Cardiac septum (tissue), 1 donor: ENCODE data around the gene YY1. TPM values are rescaled to one million over a fixed set of nuclear protein-coding genes. Genes with fewer than 3 reads are reported as not detected.
A peak's percentile ranks its signal among the peaks of the same experiment; 100 is the strongest.
"Not testable (repeated sequence)": the region's sequence is repeated elsewhere in the genome, so short reads cannot be mapped to it uniquely, and the experiment has no call there.

ENCODE experiments used
- DNase-seq: peaks from one replicate; pipeline ENCODE4 v3.0.0-alpha.2; 2020; ENCODE audit warnings: low spot score
- intact Hi-C: fragments of 100-400 bp; cut with DNase I; formaldehyde crosslinking; loops from one replicate; pipeline ENCODE4 v1.14.0; 2022
- long read RNA-seq: library from polyadenylated mRNA; unstranded; transcript quantifications from one replicate; pipeline ENCODE4 v2.0.0, GENCODE V29; 2021
- total RNA-seq: library from RNA; stranded (reverse); fragmentation: NEBNext Ultra II Directional; extraction: Animal tissue kit (Norgen Biotek cat#: 25700); gene quantifications from one replicate; pipeline ENCODE4 v1.2.1, GENCODE V29; 2021
- donor health status: DM: no; HTN: no; CAD: no.

Gene YY1
- 44.3 TPM for total RNA-seq
- long read RNA-seq, full-length matches to known transcripts, result 38 of 50 reads
- long read RNA-seq, partial matches to known transcripts, result 1 of 50 reads
- long read RNA-seq, other reads (novel, unspliced or antisense), result 11 of 50 reads

DNA sequence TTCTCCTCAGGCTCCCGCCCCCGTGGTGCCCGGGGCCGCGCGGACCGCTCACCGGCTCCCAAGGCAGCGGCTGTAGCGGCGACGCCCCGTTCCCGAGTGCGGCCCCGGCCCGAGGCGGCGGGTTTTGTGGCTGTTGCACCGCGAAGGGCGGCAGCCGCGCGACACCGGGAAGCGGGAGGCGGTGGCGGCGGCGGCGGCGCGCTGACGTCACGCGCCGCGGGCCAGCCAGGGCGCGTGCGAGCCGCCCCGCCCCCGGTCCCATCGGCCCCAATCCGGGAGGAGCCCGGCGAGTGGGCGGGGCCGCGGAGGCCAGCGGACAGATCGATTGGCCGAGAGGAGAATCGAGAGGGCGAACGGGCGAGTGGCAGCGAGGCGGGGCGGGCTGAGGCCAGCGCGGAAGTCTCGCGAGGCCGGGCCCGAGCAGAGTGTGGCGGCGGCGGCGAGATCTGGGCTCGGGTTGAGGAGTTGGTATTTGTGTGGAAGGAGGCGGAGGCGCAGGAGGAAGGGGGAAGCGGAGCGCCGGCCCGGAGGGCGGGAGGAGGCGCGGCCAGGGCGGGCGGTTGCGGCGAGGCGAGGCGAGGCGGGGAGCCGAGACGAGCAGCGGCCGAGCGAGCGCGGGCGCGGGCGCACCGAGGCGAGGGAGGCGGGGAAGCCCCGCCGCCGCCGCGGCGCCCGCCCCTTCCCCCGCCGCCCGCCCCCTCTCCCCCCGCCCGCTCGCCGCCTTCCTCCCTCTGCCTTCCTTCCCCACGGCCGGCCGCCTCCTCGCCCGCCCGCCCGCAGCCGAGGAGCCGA, at the start of gene YY1:
Gene YY1, plus strand, starts transcription at position 726 of the 792 bp plus-strand sequence. CDS start 101 bp downstream, outside the sequence.
- intact Hi-C loops, result loop anchor here (2.0 kb wide), 1 partner anchor 138 kb away; the partner anchor contains the start of gene WDR25
- DNase-seq, result peak; percentile 99

DNA sequence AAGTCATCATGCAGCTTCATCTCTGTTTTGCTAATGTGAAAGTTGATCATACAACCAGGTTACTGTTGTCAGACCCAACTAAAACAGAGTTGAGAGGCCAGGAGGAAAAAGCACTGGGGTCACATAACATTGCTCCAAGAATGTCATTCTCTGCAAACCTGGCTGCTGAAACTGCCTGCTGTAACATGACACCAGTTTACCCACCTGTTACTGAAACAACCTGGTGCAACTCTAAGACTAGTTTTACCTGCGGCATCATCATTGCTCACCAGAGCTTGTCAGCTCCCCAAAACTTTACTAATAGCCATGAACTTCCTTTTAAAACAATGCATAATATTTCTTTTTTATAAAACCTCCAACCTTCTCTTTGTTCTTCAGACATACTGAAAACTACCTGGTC, 48.8 kb upstream of the YY1 start:
- intact Hi-C loops, result loop anchor here (5.0 kb wide), 1 partner anchor 48 kb away; no protein-coding TSS in a partner anchor
- DNase-seq, result no peak

DNA sequence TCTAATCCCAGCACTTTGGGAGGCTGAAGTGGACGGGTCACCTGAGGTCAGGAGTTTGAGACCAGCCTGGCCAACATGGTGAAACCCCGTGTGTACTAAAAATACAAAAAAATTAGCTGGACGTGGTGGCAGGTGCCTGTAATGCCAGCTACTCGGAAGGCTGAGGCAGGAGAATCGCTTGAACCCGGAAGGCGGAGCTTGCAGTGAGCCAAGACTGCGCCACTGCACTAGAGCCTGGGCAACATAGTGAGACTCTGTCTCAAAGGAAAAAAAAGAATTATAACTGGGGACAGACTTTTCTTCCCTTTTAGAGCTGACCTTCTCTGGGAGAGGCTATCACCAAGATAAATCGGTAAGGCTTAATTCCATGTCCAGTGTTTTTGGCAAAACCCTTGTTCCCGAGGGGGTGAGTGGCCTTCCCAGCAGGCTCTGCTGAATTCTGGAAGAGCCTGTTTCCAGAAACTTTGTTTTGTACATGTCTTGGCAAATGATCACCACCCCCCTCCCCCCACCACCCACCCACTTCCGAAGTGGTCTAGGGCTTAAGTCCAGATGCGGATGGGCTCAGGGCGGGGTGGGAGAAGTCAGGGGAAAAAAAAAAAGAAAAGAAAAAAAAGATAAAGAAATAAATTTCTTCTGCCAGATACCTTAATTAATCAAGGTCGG, 47.2 kb upstream of the YY1 start:
- DNase-seq, result no peak
- intact Hi-C loops, result loop anchor here (1.0 to 5.0 kb wide), 4 partner anchors 23 to 209 kb away; no protein-coding TSS in a partner anchor

DNA sequence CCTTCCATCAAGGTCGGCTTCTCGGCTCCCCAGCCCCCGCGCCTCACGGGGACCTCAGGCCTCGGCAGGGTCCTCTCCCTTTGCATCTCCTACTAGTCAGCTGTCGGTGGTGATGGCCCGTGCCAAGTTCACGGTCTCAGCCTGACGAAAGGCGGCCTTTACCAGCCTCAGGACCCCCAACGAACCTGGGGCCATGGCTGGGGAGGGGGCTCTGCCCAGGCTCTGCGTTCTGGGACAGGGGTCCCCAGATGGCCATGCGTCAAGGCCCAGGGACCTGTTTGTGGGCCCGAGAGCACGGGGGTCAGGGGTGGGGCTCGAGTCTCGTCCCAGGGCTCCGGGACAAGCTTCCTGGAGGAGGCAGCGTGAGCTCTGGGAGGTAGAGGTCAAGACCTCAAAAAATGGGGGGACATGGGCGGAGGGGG, 46.7 kb upstream of the YY1 start:
- intact Hi-C loops, result loop anchor here (1.0 to 5.0 kb wide), 4 partner anchors 22 to 210 kb away; no protein-coding TSS in a partner anchor
- DNase-seq, result no peak

DNA sequence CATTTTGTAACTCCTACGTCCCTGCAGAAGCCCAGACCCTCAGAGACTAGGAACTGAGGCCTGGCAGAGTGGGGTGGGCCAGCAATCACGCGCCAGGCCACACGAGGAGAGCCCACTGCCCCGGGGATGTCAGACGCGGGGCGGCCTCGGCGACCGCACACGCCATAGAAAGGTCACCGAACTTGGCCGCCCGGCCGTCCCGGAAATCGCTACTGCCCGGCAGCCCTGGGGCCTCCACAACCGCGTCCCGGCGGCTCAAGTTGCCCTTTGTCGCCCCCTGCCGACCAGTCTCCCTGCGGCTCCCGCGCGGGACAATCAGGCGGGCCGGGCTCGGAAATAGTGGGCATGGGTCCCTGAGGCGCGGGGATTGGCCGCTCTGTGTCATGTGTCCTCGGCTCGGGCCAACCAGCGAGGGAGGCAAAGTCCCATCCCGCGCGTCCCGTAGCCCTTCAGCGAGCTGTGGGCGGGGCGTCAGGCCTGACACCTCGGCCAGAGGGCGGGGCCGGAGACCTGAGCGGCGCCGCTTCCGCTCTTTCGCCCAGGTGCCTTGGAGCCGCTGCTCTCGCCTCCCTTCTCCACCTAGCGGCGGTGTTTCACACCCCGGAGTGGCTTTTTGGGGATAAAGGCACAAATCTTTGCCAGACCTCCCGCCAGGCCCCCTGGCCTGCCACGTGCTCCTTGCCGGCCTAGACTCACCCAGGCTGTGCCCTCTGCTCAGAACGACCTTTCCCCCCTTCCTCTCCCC, 46.1 kb upstream of the YY1 start:
- intact Hi-C loops, result loop anchor here (1.0 to 5.0 kb wide), 4 partner anchors 21 to 211 kb away; no protein-coding TSS in a partner anchor
- peak; percentile 100 for DNase-seq

DNA sequence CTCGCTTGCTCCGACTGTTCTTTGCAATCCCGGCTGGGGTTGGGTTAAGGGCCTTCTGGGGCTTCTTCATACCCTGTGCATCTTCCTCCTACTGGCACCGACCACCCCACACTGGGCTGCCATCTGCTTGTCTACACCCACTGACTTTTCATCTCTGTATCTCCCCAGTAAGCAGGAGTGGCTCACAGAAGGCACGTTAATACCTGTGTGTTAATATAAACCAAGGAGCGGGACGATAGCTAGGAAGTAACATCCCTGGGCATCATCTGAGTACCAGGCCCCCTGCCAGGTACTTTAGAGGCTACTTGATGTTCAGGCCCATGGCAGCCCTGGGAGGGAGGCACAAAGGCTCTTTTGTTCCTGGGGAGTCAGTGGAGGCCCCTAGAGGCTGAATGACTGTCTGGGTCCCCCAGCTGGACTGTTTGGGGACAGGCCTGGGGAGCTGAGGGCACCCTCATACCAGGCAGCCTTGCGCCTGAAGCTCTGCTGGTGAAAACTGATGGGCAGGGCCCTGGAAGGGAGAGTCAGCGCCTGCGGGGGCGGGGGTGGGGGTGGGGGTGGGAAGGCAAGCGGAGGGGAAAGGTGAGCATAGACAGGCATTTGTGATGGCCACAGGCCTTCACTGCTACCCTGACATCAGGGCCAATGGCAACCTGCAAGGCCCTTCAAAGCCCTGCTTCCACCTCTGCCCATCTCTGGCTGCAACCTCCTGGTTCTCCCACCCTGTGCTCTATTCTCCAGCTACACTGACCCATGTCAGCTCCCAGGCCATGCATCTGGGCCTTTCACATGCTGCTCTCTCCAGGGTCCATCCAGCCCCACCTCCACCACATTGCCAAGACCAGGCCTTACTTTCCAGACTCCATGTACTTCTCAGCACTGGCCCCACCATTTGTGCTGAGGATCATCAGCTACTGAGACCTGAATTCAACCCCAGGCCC, 45.3 kb upstream of the YY1 start:
- intact Hi-C loops, result loop anchor here (2.0 to 5.0 kb wide), 2 partner anchors 51 to 85 kb away; no protein-coding TSS in a partner anchor

DNA sequence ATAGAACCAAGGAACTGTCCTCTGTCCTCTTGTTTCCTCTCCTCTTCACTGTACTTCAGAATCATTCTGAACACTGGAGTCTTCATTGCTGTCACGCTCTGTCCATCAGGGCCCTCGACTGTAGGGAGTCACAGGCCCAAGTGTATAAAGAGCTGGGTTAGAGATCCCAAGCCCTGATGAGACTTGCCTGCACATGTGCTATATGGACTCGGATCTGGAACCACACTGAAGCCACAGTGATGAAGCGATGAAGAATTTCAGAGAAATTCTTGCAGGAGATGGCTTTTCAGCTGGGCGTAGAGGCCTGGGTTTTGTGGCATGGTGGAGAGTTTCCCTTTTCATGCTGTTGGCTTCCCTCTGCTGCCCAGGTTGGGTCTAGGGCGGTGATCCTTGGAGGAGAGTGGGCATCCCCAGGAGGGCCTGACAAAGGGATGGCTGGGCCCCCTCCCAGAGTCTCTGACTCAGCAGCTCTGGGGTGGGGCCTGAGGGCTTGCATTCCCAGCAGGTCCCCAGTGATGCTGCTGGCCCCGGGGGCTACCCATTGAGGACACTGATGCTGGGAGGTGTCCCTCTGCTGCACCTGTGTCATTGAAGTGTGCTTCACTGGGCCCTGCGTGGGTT, 39.6 kb upstream of the YY1 start:
- intact Hi-C loops, result no loop called here
- DNase-seq, result no peak

More for the DNA sequence above, 45.3 kb upstream of the YY1 start:
- DNase-seq, result no peak

DNA sequence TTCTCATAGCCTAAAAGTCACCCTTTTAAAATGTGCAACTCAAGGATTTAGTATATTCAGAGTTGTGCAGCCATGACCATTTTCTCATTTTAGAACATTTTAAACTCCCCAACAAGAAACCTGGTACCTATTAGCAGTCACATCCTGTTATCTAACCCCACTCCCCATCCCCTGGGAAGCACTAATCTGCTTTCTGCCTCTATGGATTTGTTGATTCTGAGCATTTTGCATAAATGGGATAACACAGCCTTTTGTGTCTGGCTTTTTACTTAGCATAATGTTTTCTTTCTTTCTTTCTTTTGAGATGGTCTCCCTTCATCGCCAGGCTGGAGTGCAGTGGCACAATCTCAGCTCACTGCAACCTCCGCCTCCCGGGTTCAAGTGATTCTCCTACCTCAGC, 38.6 kb upstream of the YY1 start:
- intact Hi-C loops, result no loop called here
- no peak for DNase-seq

DNA sequence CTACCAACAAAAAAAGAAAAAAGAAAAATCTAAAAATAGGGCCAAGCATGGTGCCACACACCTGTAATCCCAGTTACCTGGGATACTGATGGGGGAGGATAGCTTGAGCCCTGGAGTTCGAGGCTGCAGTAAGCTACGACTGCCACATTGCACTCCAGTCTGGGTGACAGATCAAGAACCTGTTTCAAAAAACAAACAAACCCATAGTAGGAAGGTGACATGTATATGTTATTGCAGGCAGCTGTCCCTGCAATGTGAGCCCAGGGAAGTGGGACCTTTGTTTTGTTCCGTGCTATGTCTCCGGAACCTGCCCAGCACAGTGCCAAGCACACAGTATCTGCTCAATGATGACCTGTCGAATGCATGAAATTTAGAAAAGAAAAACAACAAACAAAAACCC, 37.2 kb upstream of the YY1 start:
- intact Hi-C loops, result no loop called here
- no peak for DNase-seq

DNA sequence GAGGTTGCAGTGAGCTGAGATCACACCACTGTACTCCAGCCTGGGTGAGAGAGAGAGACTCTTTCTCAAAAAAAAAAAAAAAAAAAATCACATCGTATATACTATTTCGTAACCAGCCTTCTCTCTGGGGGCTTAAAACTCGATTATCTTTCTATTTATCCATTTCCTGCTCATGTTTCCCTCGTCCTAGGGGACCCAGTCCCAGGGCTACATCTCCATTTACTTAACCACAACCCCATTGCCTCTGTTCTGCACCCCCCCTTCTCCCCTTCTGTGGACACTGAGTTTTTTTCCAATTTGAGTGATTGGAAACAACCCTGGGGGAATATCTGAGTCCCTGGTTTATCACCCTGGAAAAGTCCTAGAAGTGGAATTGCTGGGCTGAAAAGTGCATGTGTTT, 36.2 kb upstream of the YY1 start:
- DNase-seq, result no peak
- intact Hi-C loops, result no loop called here

DNA sequence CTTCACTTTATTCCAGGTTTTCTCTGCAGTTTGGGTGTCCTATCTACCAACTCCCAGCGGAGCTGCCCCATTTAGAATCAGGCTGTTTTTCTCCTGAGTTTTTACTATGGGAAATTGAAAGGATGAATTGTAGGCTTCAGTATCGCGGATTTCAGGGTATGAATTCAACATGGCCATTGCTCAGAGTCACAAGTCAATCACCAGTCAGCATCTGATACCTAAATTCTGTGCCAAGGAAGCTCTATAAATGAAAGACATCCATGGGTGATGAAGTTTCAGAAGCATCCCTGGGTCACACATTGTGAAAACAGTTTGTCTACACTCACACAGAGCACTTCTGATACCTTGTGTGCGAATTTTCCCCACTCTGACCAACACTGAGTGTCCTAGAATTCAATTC, 35.8 kb upstream of the YY1 start:
- DNase-seq, result no peak
- intact Hi-C loops, result no loop called here

DNA sequence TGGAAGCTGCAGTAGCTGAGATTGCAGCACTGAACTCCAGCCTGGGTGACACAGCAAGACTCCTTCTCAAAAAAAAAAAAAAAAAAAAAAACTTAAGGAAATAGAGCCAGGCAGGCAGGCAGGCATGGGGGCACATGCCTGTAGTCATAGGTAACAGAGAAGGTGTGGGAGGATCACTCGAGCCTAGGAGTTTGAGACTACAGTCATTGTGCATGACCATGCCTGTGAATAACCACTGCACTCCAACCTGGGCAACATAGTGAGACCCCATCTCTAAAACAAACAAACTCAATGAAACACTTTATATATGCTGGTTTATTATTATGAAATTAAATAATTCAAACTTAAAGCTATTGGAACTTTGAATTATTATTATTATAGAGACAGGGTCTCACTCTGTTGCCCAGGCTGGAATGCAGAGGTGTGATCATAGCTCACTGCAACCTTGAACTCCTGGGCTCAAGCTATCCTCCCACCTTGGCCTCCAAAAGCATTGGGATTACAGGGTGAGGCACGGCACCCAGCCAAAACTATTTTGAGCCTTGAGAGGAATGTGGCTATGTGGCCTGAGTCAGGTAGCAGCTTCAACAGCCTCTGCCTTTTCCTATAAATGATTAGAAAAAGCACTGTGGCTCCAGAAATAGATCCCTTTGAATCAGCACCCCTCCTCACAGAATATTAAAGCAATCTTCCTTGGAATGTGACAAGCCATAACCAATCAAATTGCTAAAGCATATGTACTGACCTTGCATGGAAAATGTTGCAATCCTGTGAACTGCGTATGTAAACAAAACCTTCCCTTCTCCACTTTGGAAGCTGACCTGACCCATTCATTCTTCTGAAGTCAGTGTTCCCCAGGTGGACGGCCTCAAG, 34.7 kb upstream of the YY1 start:
- DNase-seq, result no peak
- intact Hi-C loops, result no loop called here

DNA sequence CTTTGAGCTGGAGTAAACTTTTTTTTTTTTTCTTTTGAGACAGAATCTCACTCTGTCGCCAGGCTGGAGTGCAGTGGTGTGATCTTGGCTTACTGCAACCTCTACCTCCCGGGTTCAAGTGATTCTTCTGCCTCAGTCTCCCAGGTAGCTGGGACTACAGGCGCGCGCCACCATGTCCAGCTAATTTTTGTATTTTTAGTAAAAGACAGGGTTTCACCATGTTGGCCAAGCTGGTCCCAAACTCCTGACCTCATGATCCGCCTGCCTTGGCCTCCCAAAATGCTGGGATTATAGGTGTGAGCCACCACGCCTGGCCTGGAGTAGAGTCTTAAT, 34.1 kb upstream of the YY1 start:
- DNase-seq, result not testable (repeated sequence)

DNA sequence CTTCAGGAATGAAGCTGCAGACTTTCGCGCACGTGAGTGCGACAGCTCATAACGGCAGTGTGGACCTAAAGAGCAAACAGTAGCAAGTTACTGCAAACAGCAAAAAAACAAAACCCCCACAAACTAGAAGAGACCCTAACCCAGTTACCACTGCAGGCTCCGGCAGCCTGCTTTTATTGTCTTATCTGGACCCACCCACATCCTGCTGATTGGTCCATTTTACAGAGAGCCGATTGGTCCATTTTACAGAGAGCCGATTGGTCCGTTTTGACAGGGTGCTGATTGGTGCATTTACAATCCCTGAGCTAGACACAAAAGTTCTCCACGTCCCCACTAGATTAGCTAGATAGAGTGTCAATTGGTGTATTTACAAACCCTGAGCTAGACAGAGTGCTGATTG, 31.4 kb upstream of the YY1 start:
- intact Hi-C loops, DNase-seq: not testable (repeated sequence)

More for the DNA sequence above, 34.1 kb upstream of the YY1 start:
- intact Hi-C loops, result not testable (repeated sequence)

DNA sequence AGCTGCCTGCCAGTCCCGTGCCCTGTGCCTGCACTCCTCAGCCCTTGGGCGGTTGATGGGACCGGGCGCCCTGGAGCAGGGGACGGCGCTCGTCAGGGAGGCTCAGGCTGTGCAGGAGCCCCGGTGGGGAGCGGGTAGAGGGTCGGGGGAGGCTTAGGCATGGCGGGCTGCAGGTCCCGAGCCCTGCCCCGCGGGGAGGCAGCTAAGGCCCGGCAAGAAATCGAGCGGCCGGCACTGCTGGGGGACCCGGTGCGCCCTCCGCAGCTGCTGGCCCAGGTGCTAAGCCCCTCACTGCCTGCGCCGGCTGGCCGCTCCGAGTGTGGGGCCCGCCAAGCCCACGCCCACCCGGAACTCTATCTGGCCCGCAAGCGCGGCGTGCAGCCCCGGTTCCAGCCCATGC, 30.8 kb upstream of the YY1 start:
- DNase-seq, intact Hi-C loops: not testable (repeated sequence)

DNA sequence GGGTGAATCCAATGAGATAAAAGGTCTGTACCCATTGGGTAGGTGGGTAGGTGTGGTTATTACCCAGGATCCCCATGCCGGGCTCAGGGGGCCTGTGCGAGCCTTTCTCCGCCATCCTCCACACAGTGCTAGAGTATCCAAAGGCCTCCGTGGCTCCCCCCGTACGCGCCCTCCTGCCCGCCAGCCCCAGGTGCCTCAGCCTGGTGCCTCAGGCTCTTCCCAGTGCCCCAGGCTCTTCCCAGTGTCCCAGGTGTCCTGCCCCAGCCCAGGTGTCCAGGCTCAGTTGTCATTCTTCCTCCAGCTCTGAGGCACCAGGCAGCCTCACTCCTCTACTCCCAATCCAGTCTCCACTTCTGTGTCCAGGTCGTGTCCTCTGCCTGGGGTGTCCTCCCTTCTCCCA, 27.6 kb upstream of the YY1 start:
- DNase-seq, result no peak
- intact Hi-C loops, result no loop called here

DNA sequence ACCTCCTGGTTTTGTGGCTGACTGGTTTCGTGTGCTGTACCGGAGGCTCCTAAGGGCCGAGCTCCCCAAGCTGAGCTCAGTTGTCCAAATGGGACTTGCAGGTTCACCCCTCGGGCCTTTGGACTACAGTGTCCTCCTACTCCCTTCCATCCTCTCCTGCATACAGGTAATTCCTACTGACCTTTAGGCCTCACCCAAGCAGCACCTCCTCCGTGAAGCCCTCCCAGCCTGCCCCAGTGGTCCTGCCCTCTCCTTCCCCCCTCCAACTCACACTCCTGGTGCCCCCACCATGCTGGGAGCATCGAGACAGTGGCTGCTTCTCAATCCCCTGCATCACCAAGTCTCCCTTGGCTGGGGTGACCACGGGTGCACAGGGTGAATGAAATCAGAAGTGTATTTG, 27.1 kb upstream of the YY1 start:
- no peak for DNase-seq
- intact Hi-C loops, result no loop called here
